GM18868 (cell line): Measurements from ENCODE around the gene MAPRE2.
A peak's percentile ranks its signal among the peaks of the same experiment; 100 is the strongest.

ENCODE experiments used
- ATAC-seq: cut with Tn5 transposase; IDR thresholded peaks from one replicate; pipeline ENCODE4 v1.9.1; 2021; ENCODE audit warnings: mild to moderate bottlenecking, moderate library complexity; ENCODE audit not compliant: unreplicated experiment

MAPRE2 gene

GRCh38 chr18:35061336-35061735 lies 20.1 kb downstream of the MAPRE2 start:
- no peak for ATAC-seq

GRCh38 chr18:35061804-35062203 lies 20.6 kb downstream of the MAPRE2 start:
- no peak for ATAC-seq

- no peak for ATAC-seq
These were observed 21.2 kb downstream of the MAPRE2 start for GRCh38 chr18:35062408-35062807.

- ATAC-seq = no peak
These were observed 22.9 kb downstream of the MAPRE2 start for GRCh38 chr18:35063875-35064690.

GRCh38 chr18:35067454-35067853 lies 26.2 kb downstream of the MAPRE2 start:
- ATAC-seq = no peak

- peak; percentile 66 for ATAC-seq
These were observed 30.6 kb downstream of the MAPRE2 start for GRCh38 chr18:35071819-35072247.

- no peak for ATAC-seq
These were observed 31.4 kb downstream of the MAPRE2 start for GRCh38 chr18:35072616-35073015.

GRCh38 chr18:35073186-35074105 lies 32.2 kb downstream of the MAPRE2 start:
- ATAC-seq = no peak

- ATAC-seq = no peak
These were observed 33.4 kb downstream of the MAPRE2 start for GRCh38 chr18:35074581-35074980.

- no peak for ATAC-seq
These were observed 33.9 kb downstream of the MAPRE2 start for GRCh38 chr18:35075132-35075531.

- ATAC-seq = no peak
These were observed 35.1 kb downstream of the MAPRE2 start for GRCh38 chr18:35076135-35076924.

GRCh38 chr18:35077937-35078336 lies 36.7 kb downstream of the MAPRE2 start:
- ATAC-seq = no peak

GRCh38 chr18:35080058-35080457 lies 38.8 kb downstream of the MAPRE2 start:
- no peak for ATAC-seq

- ATAC-seq = peak; percentile 58
These were observed 42.0 kb downstream of the MAPRE2 start for GRCh38 chr18:35083174-35083712.

- ATAC-seq = no peak
These were observed 43.6 kb downstream of the MAPRE2 start for GRCh38 chr18:35084494-35085449.

- no peak for ATAC-seq
These were observed 44.5 kb downstream of the MAPRE2 start for GRCh38 chr18:35085450-35086380.

- no peak for ATAC-seq
These were observed 45.5 kb downstream of the MAPRE2 start for GRCh38 chr18:35086704-35087103.

- ATAC-seq = no peak
These were observed 46.5 kb downstream of the MAPRE2 start for GRCh38 chr18:35087726-35088125.
